Cardiac septum (tissue), 1 donor: Measurements from ENCODE around the gene P3H4. TPM values are rescaled to one million over a fixed set of nuclear protein-coding genes. Genes with fewer than 3 reads are reported as not detected.

Source experiments
- DNase-seq: peaks from one replicate; pipeline ENCODE4 v3.0.0-alpha.2; 2020; ENCODE audit warnings: low spot score
- intact Hi-C: fragments of 100-400 bp; cut with DNase I; formaldehyde crosslinking; loops from one replicate; pipeline ENCODE4 v1.14.0; 2022
- total RNA-seq: library from RNA; stranded (reverse); fragmentation: NEBNext Ultra II Directional; extraction: Animal tissue kit (Norgen Biotek cat#: 25700); gene quantifications from one replicate; pipeline ENCODE4 v1.2.1, GENCODE V29; 2021
- donor health status: DM: no; HTN: no; CAD: no.

Gene P3H4
- total RNA-seq, 1 donor from 2014 or later, result 5.1 TPM

DNA sequence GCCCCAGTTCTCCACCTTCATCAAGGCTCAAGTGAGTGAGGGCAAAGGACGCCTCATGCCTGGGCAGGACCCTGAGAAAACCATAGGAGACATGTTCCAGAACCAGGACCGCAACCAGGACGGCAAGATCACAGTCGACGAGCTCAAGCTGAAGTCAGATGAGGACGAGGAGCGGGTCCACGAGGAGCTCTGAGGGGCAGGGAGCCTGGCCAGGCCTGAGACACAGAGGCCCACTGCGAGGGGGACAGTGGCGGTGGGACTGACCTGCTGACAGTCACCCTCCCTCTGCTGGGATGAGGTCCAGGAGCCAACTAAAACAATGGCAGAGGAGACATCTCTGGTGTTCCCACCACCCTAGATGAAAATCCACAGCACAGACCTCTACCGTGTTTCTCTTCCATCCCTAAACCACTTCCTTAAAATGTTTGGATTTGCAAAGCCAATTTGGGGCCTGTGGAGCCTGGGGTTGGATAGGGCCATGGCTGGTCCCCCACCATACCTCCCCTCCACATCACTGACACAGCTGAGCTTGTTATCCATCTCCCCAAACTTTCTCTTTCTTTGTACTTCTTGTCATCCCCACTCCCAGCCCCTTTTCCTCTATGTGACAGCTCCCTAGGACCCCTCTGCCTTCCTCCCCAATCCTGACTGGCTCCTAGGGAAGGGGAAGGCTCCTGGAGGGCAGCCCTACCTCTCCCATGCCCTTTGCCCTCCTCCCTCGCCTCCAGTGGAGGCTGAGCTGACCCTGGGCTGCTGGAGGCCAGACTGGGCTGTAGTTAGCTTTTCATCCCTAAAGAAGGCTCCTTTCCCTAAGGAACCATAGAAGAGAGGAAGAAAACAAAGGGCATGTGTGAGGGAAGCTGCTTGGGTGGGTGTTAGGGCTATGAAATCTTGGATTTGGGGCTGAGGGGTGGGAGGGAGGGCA lies 10.7 kb upstream of the P3H4 start:
- DNase-seq, result no peak
- intact Hi-C loops, result no loop called here

DNA sequence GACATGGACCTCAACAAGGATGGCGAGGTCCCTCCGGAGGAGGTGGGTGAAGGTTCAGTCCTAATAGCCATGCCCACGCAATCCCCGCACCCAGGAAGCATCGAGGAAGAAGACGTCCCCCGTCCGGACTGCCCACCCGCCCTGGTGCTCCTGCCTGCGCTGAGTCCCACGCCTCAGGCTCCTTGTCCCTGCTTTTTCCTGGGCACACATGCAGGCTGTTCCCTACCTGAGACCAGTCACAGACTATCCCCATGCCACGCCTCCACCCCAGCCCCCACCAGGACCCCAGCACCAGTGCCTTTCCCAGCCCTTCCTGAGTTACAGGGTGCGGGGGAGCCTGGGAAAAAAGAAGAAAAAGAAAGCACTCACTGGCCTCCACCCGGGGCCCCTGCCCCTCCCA lies 10.0 kb upstream of the P3H4 start:
- intact Hi-C loops, result no loop called here
- DNase-seq, result no peak

DNA sequence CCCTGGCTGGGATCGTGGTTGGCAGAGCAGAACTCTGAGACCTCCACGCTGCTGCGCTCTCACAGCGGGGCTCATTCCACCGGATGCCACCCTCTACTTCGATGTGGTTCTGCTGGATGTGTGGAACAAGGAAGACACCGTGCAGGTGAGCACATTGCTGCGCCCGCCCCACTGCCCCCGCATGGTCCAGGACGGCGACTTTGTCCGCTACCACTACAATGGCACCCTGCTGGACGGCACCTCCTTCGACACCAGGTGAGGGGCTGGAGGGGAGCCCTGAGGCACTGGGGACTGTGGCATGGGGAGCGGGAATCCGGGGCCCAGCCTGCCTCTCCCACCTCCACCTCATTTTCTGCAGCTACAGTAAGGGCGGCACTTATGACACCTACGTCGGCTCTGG lies 6.3 kb upstream of the P3H4 start:
- DNase-seq, result no peak
- intact Hi-C loops, result loop anchor here (10.0 kb wide), 1 partner anchor 47 kb away; the partner anchor contains the start of gene KLHL11

DNA sequence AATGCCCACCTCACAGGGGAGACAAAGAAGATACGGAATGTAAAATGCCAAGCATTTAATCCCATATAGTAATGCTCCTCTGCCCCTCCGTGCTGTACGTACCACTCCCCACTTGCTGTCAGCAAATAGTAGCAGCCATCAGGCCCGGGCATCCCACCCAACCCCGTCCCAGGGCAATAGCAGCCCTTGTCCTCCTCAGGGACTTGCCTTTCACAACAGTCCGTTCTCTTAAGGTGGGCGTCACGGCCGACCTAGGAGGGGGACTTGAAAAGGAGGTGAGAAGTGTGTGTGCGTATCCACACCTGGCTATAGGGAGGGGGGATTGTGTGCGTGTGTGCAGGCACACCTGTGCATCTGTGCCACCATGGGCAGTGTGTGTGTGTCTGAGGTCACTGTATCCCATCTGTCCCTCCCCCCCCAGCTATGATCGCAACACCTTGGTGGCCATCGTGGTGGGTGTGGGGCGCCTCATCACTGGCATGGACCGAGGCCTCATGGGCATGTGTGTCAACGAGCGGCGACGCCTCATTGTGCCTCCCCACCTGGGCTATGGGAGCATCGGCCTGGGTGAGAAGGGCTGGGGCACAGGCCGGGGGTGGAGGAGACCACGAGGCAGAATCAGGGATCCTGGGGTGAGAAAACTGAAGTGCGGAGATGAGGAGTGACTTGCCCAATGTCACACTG lies 5.0 kb upstream of the P3H4 start:
- intact Hi-C loops, result loop anchor here (10.0 kb wide), 1 partner anchor 48 kb away; the partner anchor contains the start of gene KLHL11
- DNase-seq, result no peak

DNA sequence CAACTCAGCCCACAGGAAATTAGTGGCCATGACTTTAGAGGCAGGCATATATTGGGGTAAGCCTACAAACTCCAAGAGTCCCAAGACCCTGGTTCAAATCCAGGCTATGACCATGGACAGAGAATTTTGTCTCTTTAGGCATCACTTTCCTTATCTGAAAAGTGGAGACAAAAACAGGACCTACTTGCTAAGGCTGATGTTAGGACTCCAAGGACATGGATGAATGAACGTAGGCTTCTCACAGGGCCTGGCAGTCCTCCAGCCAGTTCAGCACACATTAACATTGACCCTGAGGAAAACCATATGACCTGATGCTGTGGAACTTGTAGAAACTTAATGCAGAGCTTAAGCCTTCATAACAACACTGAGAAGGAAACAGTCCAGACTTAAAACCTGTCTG lies 2.4 kb upstream of the P3H4 start:
- intact Hi-C loops, result loop anchor here (10.0 kb wide), 1 partner anchor 51 kb away; the partner anchor contains the start of gene KLHL11
- DNase-seq, result no peak

DNA sequence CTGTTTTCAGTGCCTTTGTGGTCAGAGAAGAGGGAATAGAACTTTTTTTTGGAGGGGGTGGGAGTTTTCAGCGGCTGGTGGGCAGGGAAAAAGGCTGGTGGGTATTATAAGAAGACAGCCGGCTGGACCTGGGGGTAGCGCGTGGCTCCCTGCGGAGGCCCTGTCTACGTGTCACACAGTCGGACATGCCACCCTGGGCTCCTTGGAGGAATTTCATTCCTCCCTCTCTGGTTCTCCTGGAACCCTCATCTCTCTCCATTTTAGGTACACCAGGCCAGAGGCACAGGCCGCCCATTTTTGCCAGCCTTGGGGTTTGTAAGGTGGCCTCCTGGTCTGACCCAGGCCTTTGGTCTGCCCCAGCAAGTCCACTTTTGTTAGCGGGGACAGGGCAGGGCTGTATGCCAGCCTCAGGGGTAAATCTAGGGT lies 2.0 kb upstream of the P3H4 start:
- intact Hi-C loops, result loop anchor here (10.0 kb wide), 1 partner anchor 51 kb away; the partner anchor contains the start of gene KLHL11
- DNase-seq, result no peak

DNA sequence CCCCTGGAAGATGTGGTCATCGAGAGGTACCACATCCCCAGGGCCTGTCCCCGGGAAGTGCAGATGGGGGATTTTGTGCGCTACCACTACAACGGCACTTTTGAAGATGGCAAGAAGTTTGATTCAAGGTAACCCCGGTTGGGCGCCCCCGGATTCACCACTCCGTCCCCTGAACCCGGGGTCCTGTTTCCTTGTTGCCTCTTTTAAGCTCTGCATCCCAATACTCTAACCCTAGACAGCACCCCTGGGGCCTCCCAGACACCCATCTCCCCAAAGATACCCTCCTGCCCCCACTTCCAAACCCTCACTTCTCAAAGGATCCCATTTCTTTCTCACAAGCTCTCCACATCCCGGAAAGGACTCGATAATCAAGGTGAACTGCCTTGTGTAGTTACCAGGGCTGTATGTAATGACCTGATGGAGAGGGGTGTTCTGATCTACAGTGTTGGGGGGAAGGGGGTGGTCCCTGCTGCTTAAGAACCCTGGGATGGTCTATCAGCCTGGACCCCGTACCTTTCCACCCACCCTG lies 1.5 kb upstream of the P3H4 start:
- intact Hi-C loops, result loop anchor here (10.0 kb wide), 1 partner anchor 52 kb away; the partner anchor contains the start of gene KLHL11
- DNase-seq, result no peak

DNA sequence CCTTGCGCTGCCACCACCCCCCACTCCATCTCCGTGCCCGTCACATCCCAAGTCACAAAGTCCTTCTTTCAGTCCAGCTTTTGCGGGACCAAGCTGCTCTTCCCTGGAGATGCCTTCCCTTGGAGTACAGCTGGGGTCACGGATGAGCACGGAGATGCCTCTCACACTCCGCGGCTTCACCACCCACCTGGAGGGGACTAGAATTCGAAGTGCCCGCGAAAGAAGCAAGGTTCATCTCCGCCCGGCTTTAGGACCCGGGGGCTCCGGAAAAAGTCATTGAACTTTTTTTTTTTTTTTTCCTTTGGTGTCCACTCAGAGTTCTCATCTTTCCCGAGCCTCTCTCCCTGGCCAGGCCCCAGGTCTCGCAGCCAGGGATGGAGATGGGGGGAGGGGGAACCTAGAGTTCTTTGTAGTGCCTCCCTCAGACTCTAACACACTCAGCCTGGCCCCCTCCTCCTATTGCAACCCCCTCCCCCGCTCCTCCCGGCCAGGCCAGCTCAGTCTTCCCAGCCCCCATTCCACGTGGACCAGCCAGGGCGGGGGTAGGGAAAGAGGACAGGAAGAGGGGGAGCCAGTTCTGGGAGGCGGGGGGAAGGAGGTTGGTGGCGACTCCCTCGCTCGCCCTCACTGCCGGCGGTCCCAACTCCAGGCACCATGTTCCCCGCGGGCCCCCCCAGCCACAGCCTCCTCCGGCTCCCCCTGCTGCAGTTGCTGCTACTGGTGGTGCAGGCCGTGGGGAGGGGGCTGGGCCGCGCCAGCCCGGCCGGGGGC lies 817 bp upstream of the P3H4 start, which contains the start of gene FKBP10:
Gene FKBP10 (plus strand): TSS at position 624 of the 771 bp plus-strand sequence. CDS start 31 bp downstream, at position 655.
- DNase-seq, result peak; percentile 82
- intact Hi-C loops, result loop anchor here (10.0 kb wide), 1 partner anchor 52 kb away; the partner anchor contains the start of gene KLHL11

DNA sequence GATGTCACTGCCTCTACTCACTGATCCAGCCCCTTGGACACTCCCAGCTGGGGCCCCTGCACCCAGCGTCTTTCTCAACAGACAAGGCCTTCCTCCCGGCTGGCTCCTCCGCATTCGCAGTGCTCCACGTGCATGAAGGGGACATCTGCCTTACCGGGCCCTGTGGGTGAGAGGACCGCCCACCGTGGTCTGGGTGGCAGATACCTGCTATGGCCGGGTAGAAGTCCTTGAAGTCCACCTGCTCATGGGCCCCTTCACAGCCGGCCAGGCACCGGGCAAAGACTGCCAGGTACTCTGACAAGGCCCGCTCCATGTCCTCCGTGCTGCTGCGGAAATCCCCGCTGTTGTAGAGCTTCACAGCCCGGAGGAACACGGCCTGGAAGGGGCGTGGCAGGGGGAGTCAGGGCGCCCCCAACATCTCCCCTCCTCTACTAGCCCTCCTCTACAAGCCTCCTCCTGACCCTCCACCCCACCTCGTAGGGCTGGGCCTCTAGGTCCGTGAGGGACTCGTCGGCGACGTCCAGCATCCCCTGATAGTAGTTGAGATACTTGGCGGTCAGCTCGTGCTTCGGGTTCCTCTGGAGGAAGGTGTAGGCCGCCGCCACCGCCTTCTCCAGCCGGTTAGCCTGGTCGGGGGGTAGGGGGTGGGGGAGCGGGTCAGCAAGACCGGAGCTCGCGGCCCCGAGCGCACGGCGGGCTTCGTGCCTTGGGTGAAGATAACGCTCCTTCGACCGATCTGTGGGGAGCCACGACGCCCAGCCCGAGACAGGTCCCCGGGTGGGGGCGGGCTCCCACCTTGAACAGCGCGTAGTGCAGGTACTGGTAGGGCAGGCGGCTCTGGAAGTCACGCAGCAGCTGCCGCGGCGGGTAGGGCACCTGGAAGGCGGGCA lies 845 bp downstream of the P3H4 start:
- DNase-seq, result no peak
- intact Hi-C loops, result loop anchor here (10.0 kb wide), 1 partner anchor 54 kb away; the partner anchor contains the start of gene KLHL11

DNA sequence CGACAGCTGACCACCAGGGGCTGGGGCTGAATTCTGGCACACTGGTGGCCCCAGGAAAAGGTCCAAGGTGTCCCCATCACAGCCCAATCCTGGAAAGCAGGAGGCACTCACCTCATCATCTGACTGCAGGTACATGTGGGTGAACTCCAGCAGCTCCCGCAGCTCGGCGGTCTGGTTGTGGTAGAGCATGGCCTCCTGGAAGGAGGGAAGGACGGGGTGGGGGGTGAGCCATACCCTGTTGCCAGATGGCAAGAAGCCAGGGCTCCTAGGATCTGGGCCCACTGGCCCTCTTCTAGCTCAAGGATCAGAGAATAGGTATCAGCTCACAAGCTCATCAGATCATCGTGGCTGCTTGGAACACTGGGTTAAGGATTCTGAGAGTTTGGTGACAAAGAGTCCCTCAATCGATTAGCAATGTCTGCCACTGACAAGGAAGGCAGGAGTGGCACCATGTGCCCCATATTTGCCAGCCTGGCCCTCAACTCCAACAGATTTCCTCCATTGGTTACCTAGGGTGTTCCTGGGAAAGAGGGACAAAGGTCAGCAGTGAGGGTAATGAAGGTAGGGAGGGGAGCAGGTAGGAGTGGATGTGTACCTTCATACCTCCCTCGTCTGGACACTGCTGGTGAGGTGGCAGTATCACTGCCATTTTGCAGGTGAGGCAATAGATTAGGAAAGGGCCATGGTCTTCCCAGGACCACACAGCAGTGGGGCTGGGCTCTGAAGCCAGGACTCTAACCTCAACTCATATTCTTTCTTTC lies 4.9 kb downstream of the P3H4 start:
- DNase-seq, result no peak
- intact Hi-C loops, result no loop called here

DNA sequence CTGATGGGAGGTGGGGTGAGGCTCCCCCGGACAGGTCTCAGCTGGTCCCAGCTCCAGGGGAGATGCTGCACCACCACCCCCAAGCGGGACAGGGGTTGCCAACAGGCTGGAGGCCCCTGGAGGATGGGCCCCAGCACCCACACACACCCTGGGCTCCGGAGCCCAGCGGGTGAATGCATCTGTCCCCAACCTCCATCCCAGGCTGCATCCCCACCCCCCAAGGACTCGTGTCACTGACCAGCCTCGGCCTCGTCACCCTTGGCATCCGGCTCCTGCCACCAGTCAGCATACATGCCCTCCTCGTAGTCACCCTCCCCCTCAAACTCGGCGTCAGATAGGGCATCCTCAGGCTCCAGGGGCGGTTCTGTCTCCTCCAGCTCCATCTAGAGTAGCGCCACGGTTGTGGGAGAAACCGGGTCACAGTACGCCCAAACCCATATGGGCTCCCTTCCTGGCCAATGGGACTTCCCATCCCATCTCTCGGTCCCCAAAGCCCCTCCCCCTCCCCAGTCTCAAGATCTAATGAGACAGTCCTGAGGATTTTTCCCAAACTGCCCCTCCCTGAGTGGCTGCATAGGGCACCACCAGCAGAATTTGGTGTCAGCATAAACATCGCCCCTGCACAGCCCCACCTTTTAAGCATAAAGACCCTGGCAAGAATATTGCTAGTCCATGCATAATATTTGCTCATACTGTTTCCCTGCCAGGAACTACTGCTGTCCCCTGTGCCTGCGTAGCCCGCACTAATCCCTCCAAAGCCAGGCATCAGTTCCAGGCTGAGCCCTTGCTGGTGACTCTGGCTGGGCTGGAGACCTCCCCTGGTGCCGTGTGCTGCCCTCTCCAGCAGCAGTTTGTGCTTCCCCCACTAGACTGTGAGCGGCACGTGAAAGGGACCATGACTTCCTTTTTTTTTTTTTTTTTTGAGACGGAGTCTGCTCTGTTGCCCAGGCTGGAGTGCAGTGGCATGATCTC lies 8.4 kb downstream of the P3H4 start:
- DNase-seq, result no peak
- intact Hi-C loops, result no loop called here

DNA sequence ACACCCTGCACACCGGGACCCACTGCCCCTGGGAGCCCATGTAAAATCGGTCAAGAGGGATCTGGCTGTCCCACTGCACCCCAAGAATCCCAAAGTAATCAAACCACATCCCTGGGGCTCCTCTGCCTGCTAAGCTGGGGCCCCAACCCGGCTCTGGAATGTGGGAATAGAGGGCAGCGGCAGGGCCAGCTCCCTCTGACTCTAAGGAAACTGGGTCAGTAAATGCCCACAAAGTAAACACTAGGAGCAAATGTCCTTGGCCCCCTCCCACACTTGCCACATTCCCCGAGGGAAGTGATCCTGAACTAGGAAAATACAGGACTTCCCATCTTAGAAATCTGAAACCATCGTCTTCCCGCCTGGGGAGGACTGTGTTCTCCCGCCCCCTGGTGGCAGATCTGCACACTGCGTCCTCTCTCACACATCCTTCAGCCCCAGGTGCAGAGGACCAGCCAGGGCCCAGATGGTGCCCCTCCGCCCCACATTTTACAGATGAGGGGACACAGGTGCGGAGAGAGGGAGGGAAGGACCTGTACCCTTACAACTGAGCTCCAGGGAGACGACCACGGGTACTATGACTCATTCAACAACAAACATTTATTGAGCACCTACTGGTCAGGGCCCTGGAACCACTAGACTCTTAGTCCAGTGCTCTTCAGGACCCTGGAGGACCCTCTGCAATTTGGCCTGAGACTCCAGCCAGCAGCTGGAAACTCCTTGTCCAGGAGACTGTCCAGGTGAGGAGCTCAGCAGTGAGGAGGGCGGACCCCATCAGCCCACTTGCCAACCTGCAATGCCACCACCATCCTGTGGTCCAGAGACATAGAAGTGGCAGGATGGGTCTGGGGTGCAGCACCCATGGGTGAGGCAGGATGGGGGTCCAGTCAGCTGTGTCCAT lies 10.1 kb downstream of the P3H4 start:
- DNase-seq, result peak; percentile 89

DNA sequence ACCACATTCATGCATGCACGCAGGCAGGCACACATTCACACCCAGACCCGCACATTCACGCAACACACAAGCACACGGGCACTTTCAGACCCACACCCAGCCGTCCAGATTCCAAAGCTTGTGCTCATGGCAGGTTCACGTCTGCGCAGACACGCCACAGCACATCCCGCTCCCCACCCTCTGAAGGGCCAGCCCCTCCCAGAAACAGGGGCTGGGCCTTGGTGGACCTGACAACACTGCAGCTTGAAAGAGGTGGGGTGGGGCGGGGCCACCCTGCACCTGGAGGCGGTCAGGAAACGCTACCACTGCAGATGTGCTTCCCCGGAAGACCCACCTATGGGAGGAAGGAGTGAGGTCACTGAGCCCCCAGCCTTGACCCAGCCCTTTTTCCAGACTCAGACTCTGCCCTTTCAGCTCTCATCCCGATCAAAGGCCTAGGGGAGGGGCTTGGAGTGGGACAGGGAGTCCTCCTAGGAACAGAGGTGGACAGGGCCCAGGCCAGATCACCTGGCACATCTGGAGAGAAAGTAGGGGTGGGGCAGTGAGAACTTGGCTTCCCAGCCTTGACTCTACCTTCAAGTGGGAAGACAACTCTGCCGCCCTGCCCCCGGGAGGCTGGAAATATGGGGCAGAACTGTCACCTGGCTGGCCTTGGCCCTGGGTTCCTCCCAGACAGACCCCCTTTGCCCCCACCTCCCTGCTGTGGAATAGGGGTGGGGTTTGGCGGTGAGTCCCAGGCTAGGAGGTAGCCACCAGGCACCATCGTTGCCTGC lies 11.0 kb downstream of the P3H4 start:
- no peak for DNase-seq
- intact Hi-C loops, result loop anchor here (1.0 kb wide), 2 partner anchors 23 to 63 kb away; no protein-coding TSS in a partner anchor

More for the DNA sequence above, 10.1 kb downstream of the P3H4 start:
- intact Hi-C loops, result loop anchor here (1.0 kb wide), 2 partner anchors 24 to 64 kb away; no protein-coding TSS in a partner anchor

DNA sequence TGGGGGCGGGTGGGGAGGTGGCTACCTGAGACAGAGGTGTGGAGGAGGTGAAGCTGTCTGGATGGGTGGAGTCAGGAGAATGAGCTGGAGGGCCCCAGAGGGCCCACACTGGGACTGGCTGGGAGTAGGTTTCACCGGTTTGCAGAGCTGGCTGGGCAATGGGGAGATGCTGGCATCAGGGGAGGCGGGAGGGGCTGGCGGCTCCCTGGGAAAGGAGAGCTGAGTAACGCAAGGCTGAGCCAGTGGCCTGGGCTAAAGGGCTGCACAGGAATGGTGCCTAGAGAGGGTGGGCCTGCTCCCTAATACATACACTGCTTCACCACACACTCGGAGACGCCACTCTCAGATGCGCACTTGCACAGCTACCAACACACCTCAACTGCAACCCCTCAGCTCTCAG lies 12.4 kb downstream of the P3H4 start:
- DNase-seq, result no peak

More for the DNA sequence above, 12.4 kb downstream of the P3H4 start:
- intact Hi-C loops, result no loop called here
